Raji (cell line): Measurements from ENCODE around the gene ATXN1L.
A peak's percentile ranks its signal among the peaks of the same experiment; 100 is the strongest.

Experiments
- POLR2A ChIP-seq: IDR thresholded peaks from 2 replicates; pipeline ENCODE4 v1.6.1; 2011; ENCODE audit warnings: low read depth, low read length, control low read depth; ENCODE audit not compliant: insufficient read depth

The ATXN1L gene, protein sequence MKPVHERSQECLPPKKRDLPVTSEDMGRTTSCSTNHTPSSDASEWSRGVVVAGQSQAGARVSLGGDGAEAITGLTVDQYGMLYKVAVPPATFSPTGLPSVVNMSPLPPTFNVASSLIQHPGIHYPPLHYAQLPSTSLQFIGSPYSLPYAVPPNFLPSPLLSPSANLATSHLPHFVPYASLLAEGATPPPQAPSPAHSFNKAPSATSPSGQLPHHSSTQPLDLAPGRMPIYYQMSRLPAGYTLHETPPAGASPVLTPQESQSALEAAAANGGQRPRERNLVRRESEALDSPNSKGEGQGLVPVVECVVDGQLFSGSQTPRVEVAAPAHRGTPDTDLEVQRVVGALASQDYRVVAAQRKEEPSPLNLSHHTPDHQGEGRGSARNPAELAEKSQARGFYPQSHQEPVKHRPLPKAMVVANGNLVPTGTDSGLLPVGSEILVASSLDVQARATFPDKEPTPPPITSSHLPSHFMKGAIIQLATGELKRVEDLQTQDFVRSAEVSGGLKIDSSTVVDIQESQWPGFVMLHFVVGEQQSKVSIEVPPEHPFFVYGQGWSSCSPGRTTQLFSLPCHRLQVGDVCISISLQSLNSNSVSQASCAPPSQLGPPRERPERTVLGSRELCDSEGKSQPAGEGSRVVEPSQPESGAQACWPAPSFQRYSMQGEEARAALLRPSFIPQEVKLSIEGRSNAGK

DNA sequence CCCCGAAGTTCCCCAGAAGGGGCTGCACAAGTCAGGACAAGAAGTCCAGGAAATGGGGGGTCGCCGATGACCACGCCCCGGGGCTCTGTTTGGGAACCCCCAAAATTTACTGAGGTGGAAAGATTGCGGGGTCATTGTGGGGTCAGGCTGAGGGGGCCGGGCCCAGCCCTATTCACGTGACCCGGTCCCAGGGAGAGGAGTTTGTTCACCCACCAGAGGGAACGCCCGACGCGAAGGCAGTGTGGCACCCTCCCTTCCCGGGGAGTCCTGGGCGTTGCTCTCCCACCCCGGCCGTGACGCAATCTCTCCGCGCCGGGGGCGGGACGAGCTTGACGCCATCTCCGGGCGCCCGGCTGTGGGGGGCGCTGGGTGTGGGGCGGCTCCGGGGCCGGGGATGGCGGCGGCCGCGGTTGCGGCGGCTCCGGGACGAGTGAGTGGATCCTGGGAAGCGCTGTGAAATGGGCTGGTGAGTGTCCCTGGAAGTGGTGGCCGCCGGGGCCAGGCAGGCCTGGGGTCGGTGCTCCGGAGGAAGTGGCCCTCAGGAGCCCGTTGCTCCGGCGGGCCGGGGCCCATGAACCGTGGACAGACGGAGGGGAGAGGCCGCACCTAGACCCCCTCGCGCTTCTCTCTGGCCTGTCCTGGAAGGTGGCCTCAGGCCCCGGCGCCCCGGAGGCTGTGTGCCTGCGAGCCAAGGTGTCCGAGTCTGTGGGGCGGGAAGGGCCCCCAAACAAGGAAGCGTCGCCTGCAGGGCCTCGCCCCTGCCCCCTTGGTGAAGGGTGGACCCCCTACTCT, at the start of gene ATXN1L:
Gene ATXN1L, plus strand, starts transcription at position 338 of the 792 bp plus-strand sequence. CDS start 3,765 bp downstream, outside the sequence.
- TF ChIP-seq POLR2A = peak; percentile 95

DNA sequence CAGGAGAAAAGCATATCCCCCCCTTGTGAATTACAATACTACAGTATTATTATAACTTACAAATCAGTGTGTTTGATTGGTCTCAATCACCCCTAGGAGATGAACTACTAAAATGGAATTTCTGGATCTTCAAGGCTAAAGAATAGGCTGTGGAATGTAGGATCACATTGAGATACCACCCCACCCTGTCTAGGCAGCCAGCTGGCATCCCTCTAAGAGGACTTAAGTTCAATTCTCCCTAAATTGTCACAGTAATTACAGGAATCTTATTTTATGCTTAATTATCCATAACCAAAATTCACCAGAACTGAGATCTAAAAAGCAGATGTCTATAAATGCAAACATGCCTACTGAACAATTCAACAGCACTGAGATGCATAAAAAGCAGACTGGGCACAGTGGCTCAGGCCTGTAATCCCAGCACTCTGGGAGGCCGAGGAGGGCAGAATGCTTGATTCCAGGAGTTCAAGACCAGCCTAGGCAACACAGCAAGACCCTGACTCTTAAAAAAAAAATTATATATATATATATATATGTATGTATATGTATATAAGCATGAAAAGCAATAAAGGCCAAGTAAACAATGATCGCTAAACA, 49.2 kb upstream of the ATXN1L start:
- TF ChIP-seq POLR2A = no peak

DNA sequence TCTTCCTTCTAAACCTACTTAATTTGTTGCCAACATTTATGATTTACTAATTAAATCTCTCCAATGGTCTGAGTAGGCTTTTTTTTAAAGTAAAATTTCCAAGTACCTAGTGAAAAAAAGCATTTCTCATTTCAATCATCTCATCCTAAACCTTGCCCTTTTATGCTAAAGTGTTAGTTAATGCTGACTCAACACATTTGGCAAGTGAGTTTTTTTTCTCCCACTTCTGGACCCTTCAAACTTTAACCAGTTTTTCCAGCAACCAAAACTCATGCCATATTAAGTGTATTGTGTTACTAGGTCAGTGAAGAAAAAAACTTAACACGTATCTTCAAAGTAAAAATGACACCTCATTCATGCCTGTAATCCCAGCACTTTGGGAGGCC, 42.5 kb upstream of the ATXN1L start:
- TF ChIP-seq POLR2A = no peak

DNA sequence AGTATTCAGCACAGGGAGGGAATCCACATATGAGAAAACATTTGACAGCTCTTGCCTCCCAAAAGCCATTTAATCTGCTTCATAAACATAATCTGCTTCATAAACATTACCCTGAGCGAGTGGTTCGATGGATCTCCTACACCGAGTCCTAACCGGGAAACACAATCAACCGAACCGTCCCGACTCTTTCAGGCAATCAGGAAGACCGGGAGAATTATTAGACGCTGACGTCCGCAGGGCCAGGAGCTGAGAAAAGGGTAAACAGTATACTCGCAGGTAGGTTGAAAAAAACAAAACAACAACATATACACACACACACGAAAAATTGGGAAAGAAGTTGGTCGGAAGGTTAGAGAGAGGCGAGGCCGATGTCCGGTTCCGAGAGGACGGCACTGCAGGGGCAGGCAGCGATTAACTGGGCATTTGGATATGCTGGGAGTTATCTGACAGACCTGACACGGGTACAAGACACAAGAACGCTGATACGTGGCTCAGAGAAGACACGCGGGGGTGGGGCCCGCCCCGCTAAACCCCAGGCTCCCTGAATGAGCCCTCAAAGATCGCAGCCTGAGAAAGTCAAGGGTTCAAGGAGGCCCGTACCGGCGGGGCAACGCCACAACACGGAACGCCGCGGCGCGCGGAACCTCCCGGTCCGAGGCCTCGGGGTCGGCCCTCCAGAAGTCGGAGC, 37.7 kb upstream of the ATXN1L start:
- TF ChIP-seq POLR2A = no peak

DNA sequence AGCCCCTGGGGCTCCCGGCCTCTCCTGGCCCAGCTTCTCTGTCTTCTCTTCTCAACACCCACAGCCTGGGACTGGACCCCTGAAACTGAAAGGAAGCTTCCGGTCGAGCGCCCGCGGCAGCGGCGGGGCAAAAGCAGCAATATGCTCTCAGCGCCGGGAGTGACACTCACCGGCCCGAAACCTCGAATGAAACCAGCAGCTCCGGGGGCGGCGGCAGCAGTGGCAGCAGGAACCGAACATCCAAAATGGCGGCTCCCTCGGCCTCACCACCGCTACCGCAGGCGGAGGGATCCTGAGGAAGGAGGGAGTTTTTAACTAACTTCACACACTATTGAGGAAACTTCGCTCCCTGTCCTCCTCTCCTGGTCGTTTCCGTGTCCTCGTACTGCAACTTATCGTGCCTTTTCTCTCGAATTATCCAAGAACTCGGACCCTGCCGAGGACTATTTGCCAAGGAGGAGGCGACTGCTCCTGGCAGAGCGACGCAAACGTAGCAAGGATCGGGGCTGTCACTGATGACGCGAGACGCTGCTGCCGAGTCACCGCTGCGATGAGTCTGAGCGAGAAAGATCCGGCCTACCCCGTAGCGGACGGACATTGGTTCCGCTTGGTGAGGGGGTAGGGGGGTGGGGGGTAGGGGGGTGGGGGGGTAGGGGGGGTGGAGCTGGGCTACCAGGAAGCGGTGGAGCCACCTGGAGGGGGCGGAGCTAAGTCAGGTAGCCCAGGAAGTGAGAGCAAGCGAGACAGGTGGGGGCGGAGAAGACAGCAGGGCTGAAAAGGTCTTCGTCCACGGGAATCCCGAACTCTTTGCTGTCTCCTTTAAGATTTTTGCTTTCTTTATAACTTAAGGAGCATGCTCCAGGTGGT, 37.0 kb upstream of the ATXN1L start, which contains the start of gene AP1G1:
Gene AP1G1, minus strand, starts transcription at position 242 of the 867 bp plus-strand sequence. CDS start 19,355 bp downstream, outside the sequence.
- TF ChIP-seq POLR2A = peak; percentile 76

DNA sequence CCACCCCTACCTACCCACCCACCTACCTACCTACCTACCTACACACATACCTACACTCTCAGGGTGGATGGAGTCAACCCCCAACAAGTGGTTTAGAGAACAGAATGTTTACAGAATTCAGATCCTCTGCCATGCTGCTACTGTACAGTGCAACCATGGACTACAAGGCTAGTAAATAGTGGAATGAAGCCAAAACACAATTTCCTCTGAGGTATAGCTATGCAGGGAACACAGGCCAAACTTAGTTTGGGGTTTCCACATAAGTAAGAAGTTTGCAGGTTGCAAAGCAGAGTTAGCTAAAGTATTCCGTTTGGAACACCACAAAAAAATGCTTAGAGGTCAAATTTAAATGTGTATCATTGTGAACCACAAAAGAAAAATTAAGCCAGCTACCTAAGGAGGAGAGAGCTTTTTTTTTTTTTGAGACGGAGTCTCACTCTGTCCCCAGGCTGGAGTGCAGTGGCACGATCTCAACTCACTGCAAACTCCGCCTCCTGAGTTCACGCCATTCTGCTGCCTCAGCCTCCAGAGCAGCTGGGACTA, 34.4 kb upstream of the ATXN1L start:
- no peak for TF ChIP-seq POLR2A

DNA sequence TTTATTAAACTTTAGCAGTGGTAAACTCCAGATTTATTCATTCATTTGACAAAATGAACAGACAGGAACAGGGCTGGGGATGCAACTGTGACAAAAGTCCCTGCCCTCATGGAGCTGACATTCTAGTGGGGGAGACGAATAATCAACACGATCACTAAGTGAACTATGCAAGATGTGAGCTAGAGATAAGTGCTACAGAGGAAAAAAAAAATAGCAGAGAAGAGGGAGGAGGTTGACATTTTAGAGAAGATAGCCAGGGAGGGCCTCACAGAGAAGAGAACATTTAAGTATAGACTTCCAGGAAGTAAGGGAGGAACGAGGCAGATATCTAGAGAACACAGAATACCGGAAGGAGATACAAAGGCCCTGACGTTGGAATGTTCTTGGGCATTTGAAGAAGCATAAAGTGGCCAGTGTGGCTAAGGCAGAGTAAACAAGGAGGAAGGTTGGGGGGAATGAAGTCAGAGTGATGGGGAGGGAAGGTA, 19.2 kb upstream of the ATXN1L start:
- TF ChIP-seq POLR2A = no peak

DNA sequence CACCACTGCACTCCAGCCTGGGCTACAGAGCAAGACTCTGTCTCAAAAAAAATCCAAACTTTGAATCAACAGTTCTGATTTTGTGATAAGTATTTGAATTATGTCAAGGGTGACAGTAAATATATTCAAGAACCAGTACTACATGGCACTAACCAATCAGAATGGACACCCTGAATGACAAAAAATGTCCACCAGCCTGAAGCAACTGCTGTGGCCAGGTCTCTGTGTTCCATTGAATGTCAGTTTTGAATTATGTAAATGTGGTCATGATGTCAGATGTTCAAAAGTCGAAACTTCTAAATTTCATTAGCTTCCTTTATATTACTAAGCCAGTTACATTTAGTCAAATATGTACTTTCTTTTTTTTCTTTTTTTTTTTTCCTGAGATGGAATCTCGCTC, 15.4 kb upstream of the ATXN1L start:
- TF ChIP-seq POLR2A = no peak

DNA sequence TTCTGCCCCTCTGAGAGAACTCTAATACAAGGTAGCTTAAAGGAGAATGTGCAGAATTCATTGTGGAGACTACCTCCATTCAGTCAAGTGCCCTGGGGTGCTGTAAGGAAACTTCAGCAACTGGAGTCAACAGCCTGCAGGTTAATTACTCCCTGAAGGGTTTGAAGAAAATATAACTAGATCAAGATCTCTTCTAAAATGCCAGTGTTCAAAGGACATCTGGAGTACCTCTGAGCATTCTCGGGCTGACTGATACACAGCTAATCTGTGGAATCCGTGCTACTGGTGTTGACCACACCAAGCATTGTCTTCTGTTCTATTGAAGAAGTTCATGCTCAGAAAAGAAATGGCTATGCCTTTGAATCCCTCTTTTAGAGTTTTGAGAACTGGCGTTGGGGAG, 11.5 kb upstream of the ATXN1L start:
- TF ChIP-seq POLR2A = no peak

DNA sequence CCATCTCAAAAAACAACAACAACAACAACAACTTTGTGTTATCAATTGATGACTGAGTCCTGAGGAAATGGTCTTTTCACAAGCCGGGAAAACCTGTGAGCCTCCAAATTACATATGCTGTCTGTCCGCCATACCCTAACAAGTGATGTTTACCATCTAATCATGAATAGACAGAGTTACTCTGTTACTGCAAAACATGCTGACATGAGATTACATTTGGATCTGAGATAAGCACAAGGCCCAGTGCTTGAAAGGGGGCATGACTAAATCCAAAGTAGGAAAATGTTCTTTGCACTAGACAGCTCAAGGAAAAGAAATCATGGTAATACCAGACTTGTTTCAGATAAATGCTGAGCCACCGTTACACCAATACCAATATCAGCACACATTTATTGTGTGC, 8.6 kb upstream of the ATXN1L start:
- TF ChIP-seq POLR2A = no peak

DNA sequence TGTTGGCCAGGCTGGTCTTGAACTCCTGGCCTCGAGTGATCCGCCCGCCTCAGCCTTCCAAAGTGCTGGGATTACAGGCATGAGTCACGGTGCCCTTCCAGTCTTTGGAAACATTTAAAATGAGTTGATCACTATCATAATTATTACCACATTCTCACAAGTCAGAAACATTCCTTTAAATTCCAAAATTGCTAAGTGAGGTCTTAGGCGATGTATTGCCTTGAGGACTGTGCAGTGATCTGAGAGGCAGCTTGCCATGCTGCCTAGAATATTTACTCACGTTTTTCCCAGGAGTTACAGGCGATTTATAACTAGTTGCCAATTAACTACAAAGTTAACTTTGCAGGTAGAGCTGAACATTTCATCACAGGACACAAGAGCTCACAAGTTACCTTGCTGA, 5.7 kb upstream of the ATXN1L start:
- no peak for TF ChIP-seq POLR2A

DNA sequence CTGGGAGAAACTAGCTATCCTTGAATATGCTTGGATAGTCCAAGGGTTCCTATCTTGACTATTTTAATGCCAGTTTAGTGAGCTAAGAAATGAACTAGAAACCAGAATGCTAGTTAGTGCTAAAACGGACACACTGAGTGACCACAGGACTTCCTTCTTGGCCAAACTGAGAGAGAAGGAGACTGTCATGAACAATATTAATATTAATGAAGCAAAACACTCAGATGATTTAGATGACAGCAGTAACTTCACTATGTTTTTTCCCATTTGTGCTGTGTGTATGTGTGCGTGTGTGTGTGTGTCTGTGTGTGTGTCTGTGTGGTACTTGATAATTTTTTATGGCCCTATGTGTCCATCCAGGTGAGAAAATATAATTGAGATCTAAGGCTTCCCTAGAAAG, 2.2 kb upstream of the ATXN1L start:
- no peak for TF ChIP-seq POLR2A

DNA sequence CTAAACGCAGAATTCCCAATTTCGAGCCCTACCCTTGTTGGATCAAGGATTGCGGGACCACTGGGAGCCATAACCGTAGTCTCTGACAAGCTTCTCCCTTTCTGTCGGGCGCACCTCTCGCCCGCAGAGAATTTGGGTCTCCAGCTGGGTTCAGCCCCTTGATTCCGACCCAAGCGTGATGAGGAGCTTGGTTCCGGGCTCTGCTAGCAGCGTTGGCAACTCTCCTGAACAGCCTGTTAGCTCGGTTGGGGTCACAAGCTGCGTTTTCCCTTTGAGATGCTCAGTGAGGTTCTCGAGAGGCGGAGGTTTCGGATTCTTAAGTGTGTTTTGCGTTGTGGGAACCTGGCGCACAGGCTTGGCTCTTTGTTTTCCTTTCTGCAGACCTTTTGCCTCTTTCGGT, 655 bp downstream of the ATXN1L start:
- no peak for TF ChIP-seq POLR2A

DNA sequence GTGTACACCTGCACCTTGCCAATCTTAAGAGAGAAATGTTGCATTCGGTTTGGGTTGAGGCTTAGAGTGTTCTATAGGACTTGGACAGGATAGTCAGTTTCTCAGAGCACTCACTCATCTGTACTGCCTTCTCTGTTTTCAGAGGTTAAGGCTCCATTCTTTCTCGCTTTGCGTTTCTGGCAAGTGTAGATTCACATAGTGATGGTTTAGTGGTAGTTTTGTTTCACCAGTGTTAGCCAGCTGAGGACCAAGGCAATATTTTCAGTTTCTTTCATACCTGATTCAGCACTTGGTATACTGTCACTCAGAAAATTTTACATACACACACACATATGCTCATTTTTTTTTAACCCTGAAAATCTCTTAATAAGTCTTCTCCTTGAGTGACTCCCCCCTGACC, 1.3 kb downstream of the ATXN1L start:
- no peak for TF ChIP-seq POLR2A

DNA sequence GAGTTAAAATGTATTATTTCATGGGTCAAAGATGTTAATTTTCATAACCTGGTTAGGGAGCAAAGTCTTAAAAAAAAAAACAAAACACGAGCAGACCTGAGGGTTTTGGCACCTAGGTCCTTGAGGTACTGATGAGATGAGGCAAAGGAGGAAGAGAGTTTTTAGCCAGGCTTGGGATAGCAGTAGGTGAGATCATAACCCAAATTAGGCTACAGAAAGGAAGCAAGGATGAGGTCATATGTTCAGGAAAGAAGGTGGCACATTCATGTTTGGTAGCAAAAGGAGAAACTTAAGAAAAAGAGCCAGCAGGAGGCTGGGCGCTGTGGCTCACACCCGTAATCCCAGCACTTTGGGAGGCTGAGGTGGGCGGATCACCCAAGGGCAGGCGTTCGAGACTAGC, 2.8 kb downstream of the ATXN1L start:
- no peak for TF ChIP-seq POLR2A
